ENCODE measurements around the gene GGT6. TPM values are rescaled to one million over a fixed set of nuclear protein-coding genes. Genes with fewer than 3 reads are reported as not detected.

The GGT6 gene
- total RNA-seq, 1 donor = not detected

DNA sequence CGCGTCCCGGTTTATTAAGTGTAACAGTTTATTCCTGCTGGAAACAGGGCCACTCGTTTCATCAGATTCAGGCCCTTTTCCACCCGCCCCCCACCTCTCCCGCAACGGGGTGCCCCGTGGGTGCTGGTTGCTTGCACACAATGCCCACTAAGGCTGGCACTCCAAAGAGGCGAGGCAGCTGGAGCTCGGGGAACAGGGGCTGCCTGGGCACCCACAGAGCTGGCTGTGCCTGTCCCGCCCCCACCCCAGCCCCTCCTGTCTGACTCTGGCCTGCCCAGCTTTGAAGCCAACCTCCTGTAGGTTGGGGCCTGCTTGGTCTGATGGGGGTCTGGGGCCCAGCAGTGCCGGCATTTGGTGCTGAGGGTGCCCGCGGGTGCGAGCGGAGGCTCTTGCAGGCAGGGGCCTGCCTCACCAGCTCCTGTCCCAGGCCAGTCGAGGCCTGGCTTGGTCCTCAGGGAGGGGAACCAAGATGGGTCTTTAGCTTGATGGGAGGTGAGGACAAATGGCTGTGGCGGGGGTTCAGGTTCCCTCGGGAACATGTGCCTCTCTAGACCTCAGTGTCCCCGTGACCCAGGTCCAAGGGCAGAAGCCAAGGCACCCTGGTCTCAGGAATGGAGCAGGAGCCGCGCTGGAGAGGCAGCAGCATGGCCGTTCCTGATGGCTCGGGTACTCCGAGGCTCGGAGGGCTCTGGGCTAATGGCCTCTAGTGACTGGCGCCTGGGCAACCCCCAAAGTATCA lies 25.3 kb downstream of the GGT6 start:
- no peak for DNase-seq (ENCODE audit: low read depth)
- TF ChIP-seq CTCF (IDR thresholded peaks at IDR 0.05; ENCODE audit: insufficient read depth, low read length) = no peak
- H3K4me3 ChIP-seq (ENCODE audit: low read depth, low read length) = no peak overlapping the region

DNA sequence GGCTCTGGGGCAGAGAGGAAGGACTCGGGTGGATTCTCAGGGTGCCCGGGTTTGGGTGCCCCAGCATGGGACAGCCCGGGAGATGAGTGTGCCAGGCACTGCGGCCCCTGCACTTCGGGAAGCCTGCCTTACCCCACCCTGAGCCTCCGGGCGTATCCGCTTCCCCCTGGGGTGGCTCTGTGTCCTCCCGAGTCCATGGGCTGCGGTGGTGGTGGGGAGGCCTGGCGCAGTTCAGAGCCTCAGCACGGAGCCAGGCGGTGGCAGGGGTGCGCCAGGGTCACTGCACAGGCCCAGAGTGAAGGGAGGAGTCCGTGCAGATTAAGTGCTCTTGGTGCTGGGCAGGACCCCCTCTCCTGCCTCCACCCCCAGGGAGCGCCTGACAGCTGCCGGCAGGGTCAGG lies 25.9 kb downstream of the GGT6 start:
- DNase-seq (ENCODE audit: low read depth) = no peak
- no peak overlapping the region for H3K4me3 ChIP-seq (ENCODE audit: low read depth, low read length)
- no peak for TF ChIP-seq CTCF (IDR thresholded peaks at IDR 0.05; ENCODE audit: insufficient read depth, low read length)

GRCh38 chr17:4533523-4534504 lies 26.6 kb downstream of the GGT6 start:
- H3K4me3 ChIP-seq (ENCODE audit: low read depth, low read length) = no peak overlapping the region
- TF ChIP-seq CTCF (IDR thresholded peaks at IDR 0.05; ENCODE audit: insufficient read depth, low read length) = no peak
- DNase-seq (ENCODE audit: low read depth) = no peak

DNA sequence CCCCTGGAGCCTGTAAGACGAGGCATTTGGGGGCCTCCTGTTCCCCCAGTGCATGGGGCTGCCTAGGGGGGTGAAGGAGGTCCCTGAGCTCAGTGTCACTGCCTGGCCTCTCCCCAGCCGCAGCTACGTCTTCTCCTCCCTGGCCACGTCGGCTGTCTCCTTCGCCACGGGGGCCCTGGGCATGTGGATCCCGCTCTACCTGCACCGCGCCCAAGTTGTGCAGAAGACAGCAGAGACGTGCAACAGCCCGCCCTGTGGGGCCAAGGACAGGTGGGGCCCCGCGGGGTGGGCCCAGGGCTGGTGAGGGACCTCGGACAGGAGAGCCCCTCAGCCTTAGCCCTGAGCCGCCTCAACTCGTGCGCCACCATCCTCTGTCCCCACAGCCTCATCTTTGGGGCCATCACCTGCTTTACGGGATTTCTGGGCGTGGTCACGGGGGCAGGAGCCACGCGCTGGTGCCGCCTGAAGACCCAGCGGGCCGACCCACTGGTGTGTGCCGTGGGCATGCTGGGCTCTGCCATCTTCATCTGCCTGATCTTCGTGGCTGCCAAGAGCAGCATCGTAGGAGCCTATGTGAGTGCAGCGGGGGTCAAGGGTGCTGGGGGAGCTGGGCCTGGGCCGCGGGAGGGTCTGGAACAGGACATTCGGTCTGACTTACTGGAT lies 27.4 kb downstream of the GGT6 start:
- DNase-seq (ENCODE audit: low read depth) = no peak
- TF ChIP-seq CTCF (IDR thresholded peaks at IDR 0.05; ENCODE audit: insufficient read depth, low read length) = no peak
- no peak overlapping the region for H3K4me3 ChIP-seq (ENCODE audit: low read depth, low read length)

- H3K4me3 ChIP-seq (ENCODE audit: low read depth, low read length) = no peak overlapping the region
- no peak for TF ChIP-seq CTCF (IDR thresholded peaks at IDR 0.05; ENCODE audit: insufficient read depth, low read length)
- no peak for DNase-seq (ENCODE audit: low read depth)
These were observed 28.2 kb downstream of the GGT6 start for GRCh38 chr17:4531988-4532736.

Data from fibroblast of the aortic adventitia (primary cell).